ENCODE data around the gene NSUN6.

The NSUN6 gene

GRCh38 chr10:18651324-18652007, at the start of gene NSUN6:
Gene NSUN6, minus strand, starts transcription at chr10:18651587. Its CDS starts 384 bp downstream, at chr10:18651203.
- Histone ChIP-seq H3K27me3 (ENCODE audit: insufficient read depth, low read length) (no peaks in the 10 kb centered on the region), H2AFZ (ENCODE audit: low read depth, low read length) (peak within 1 kb of the TSS; percentile 72), H3K36me3 (ENCODE audit: insufficient read depth, low read length) (peaks cover 9% of the 10 kb centered on the region), H3K9me3 (ENCODE audit: low read length) (no peaks in the 10 kb centered on the region), H3K4me1 (ENCODE audit: insufficient read depth, low read length) (peaks cover 23% of the 10 kb centered on the region), H3K4me3 (ENCODE audit: low read length) (peak within 1 kb of the TSS; percentile 61)

GRCh38 chr10:18699849-18700840, 48.8 kb upstream of the NSUN6 start:
- Histone ChIP-seq H3K4me1 (ENCODE audit: insufficient read depth, low read length) (no peaks in the 10 kb centered on the region), H3K36me3 (ENCODE audit: insufficient read depth, low read length) (no peaks in the 10 kb centered on the region), H3K4me3 (ENCODE audit: low read length) (no peak overlapping the region), H3K9me3 (ENCODE audit: low read length) (no peaks in the 10 kb centered on the region), H2AFZ (ENCODE audit: low read depth, low read length) (no peak overlapping the region), H3K27me3 (ENCODE audit: insufficient read depth, low read length) (no peaks in the 10 kb centered on the region)

GRCh38 chr10:18690541-18690940, 39.2 kb upstream of the NSUN6 start:
- Histone ChIP-seq H3K9me3 (ENCODE audit: low read length) (no peaks in the 10 kb centered on the region), H3K27me3 (ENCODE audit: insufficient read depth, low read length) (no peaks in the 10 kb centered on the region), H2AFZ (ENCODE audit: low read depth, low read length) (no peak overlapping the region), H3K4me3 (ENCODE audit: low read length) (no peak overlapping the region), H3K36me3 (ENCODE audit: insufficient read depth, low read length) (no peaks in the 10 kb centered on the region), H3K4me1 (ENCODE audit: insufficient read depth, low read length) (no peaks in the 10 kb centered on the region)

GRCh38 chr10:18689498-18689897, 38.1 kb upstream of the NSUN6 start:
- H3K4me3 ChIP-seq (ENCODE audit: low read length) = no peak overlapping the region
- no peaks in the 10 kb centered on the region for H3K9me3 ChIP-seq (ENCODE audit: low read length)
- no peaks in the 10 kb centered on the region for H3K27me3 ChIP-seq (ENCODE audit: insufficient read depth, low read length)
- no peaks in the 10 kb centered on the region for H3K36me3 ChIP-seq (ENCODE audit: insufficient read depth, low read length)
- no peak overlapping the region for H2AFZ ChIP-seq (ENCODE audit: low read depth, low read length)
- no peaks in the 10 kb centered on the region for H3K4me1 ChIP-seq (ENCODE audit: insufficient read depth, low read length)

- Histone ChIP-seq H2AFZ (ENCODE audit: low read depth, low read length) (no peak overlapping the region), H3K36me3 (ENCODE audit: insufficient read depth, low read length) (no peaks in the 10 kb centered on the region), H3K27me3 (ENCODE audit: insufficient read depth, low read length) (no peaks in the 10 kb centered on the region), H3K4me3 (ENCODE audit: low read length) (no peak overlapping the region), H3K9me3 (ENCODE audit: low read length) (no peaks in the 10 kb centered on the region), H3K4me1 (ENCODE audit: insufficient read depth, low read length) (peaks cover 5% of the 10 kb centered on the region)
These were observed 36.3 kb upstream of the NSUN6 start for GRCh38 chr10:18687706-18688105.

GRCh38 chr10:18687195-18687594, 35.8 kb upstream of the NSUN6 start:
- no peak overlapping the region for H2AFZ ChIP-seq (ENCODE audit: low read depth, low read length)
- H3K4me3 ChIP-seq (ENCODE audit: low read length) = no peak overlapping the region
- H3K4me1 ChIP-seq (ENCODE audit: insufficient read depth, low read length) = peaks cover 5% of the 10 kb centered on the region
- no peaks in the 10 kb centered on the region for H3K9me3 ChIP-seq (ENCODE audit: low read length)
- H3K36me3 ChIP-seq (ENCODE audit: insufficient read depth, low read length) = peaks cover 2% of the 10 kb centered on the region
- H3K27me3 ChIP-seq (ENCODE audit: insufficient read depth, low read length) = no peaks in the 10 kb centered on the region

GRCh38 chr10:18685555-18685954, 34.2 kb upstream of the NSUN6 start:
- H3K36me3 ChIP-seq (ENCODE audit: insufficient read depth, low read length) = peaks cover 2% of the 10 kb centered on the region
- H3K4me1 ChIP-seq (ENCODE audit: insufficient read depth, low read length) = peaks cover 5% of the 10 kb centered on the region

GRCh38 chr10:18684953-18685352, 33.6 kb upstream of the NSUN6 start:
- H3K36me3 ChIP-seq (ENCODE audit: insufficient read depth, low read length) = peaks cover 5% of the 10 kb centered on the region
- peaks cover 5% of the 10 kb centered on the region for H3K4me1 ChIP-seq (ENCODE audit: insufficient read depth, low read length)
- H3K27me3 ChIP-seq (ENCODE audit: insufficient read depth, low read length) = no peaks in the 10 kb centered on the region
- no peaks in the 10 kb centered on the region for H3K9me3 ChIP-seq (ENCODE audit: low read length)
- H2AFZ ChIP-seq (ENCODE audit: low read depth, low read length) = no peak overlapping the region
- H3K4me3 ChIP-seq (ENCODE audit: low read length) = no peak overlapping the region

More at GRCh38 chr10:18685555-18685954, 34.2 kb upstream of the NSUN6 start:
- H3K9me3 ChIP-seq (ENCODE audit: low read length) = no peaks in the 10 kb centered on the region
- H3K27me3 ChIP-seq (ENCODE audit: insufficient read depth, low read length) = no peaks in the 10 kb centered on the region
- H3K4me3 ChIP-seq (ENCODE audit: low read length) = no peak overlapping the region
- no peak overlapping the region for H2AFZ ChIP-seq (ENCODE audit: low read depth, low read length)

GRCh38 chr10:18684416-18684815, 33.0 kb upstream of the NSUN6 start:
- Histone ChIP-seq H3K4me3 (ENCODE audit: low read length) (no peak overlapping the region), H3K4me1 (ENCODE audit: insufficient read depth, low read length) (peaks cover 5% of the 10 kb centered on the region), H2AFZ (ENCODE audit: low read depth, low read length) (no peak overlapping the region), H3K36me3 (ENCODE audit: insufficient read depth, low read length) (peaks cover 5% of the 10 kb centered on the region), H3K27me3 (ENCODE audit: insufficient read depth, low read length) (no peaks in the 10 kb centered on the region), H3K9me3 (ENCODE audit: low read length) (no peaks in the 10 kb centered on the region)

- Histone ChIP-seq H3K4me3 (ENCODE audit: low read length) (no peak overlapping the region), H2AFZ (ENCODE audit: low read depth, low read length) (no peak overlapping the region), H3K4me1 (ENCODE audit: insufficient read depth, low read length) (peaks cover 5% of the 10 kb centered on the region), H3K36me3 (ENCODE audit: insufficient read depth, low read length) (peaks cover 11% of the 10 kb centered on the region), H3K27me3 (ENCODE audit: insufficient read depth, low read length) (no peaks in the 10 kb centered on the region), H3K9me3 (ENCODE audit: low read length) (no peaks in the 10 kb centered on the region)
These were observed 32.0 kb upstream of the NSUN6 start for GRCh38 chr10:18683427-18683826.

- no peak overlapping the region for H3K4me3 ChIP-seq (ENCODE audit: low read length)
- H3K27me3 ChIP-seq (ENCODE audit: insufficient read depth, low read length) = no peaks in the 10 kb centered on the region
- peaks cover 5% of the 10 kb centered on the region for H3K4me1 ChIP-seq (ENCODE audit: insufficient read depth, low read length)
- H2AFZ ChIP-seq (ENCODE audit: low read depth, low read length) = no peak overlapping the region
- no peaks in the 10 kb centered on the region for H3K9me3 ChIP-seq (ENCODE audit: low read length)
- peaks cover 17% of the 10 kb centered on the region for H3K36me3 ChIP-seq (ENCODE audit: insufficient read depth, low read length)
These were observed 30.6 kb upstream of the NSUN6 start for GRCh38 chr10:18681971-18682411.

GRCh38 chr10:18681366-18681765, 30.0 kb upstream of the NSUN6 start:
- Histone ChIP-seq H2AFZ (ENCODE audit: low read depth, low read length) (no peak overlapping the region), H3K36me3 (ENCODE audit: insufficient read depth, low read length) (peaks cover 21% of the 10 kb centered on the region), H3K4me1 (ENCODE audit: insufficient read depth, low read length) (peaks cover 5% of the 10 kb centered on the region), H3K27me3 (ENCODE audit: insufficient read depth, low read length) (no peaks in the 10 kb centered on the region), H3K9me3 (ENCODE audit: low read length) (no peaks in the 10 kb centered on the region), H3K4me3 (ENCODE audit: low read length) (no peak overlapping the region)

GRCh38 chr10:18680754-18681153, 29.4 kb upstream of the NSUN6 start:
- Histone ChIP-seq H3K9me3 (ENCODE audit: low read length) (no peaks in the 10 kb centered on the region), H3K36me3 (ENCODE audit: insufficient read depth, low read length) (peaks cover 25% of the 10 kb centered on the region), H3K27me3 (ENCODE audit: insufficient read depth, low read length) (no peaks in the 10 kb centered on the region), H3K4me1 (ENCODE audit: insufficient read depth, low read length) (peaks cover 5% of the 10 kb centered on the region), H3K4me3 (ENCODE audit: low read length) (no peak overlapping the region), H2AFZ (ENCODE audit: low read depth, low read length) (no peak overlapping the region)
